Islet precursor cell (in vitro differentiated cells): ENCODE data around the gene RNU6-7.

Experiments
- DNase-seq: peaks from one replicate; pipeline ENCODE4 v3.0.0-alpha.2; 2018

The RNU6-7 gene

GRCh38 chr14:32205984-32206383, 4.1 kb downstream of the RNU6-7 start:
- DNase-seq, result no peak

GRCh38 chr14:32206552-32206951, 4.7 kb downstream of the RNU6-7 start:
- no peak for DNase-seq

- DNase-seq, result no peak
These were observed 6.6 kb downstream of the RNU6-7 start for GRCh38 chr14:32208490-32208889.

GRCh38 chr14:32209471-32209870, 7.6 kb downstream of the RNU6-7 start:
- no peak for DNase-seq

GRCh38 chr14:32211068-32211404, 9.2 kb downstream of the RNU6-7 start:
- no peak for DNase-seq

- no peak for DNase-seq
These were observed 11.0 kb downstream of the RNU6-7 start for GRCh38 chr14:32212833-32213232.

- no peak for DNase-seq
These were observed 15.5 kb downstream of the RNU6-7 start for GRCh38 chr14:32217301-32217700.

GRCh38 chr14:32224737-32225377, 23.0 kb downstream of the RNU6-7 start:
- DNase-seq, result peak; percentile 79

GRCh38 chr14:32225378-32225920, 23.6 kb downstream of the RNU6-7 start:
- DNase-seq, result no peak

GRCh38 chr14:32226056-32226455, 24.2 kb downstream of the RNU6-7 start:
- DNase-seq, result no peak

- DNase-seq, result no peak
These were observed 28.3 kb downstream of the RNU6-7 start for GRCh38 chr14:32230181-32230580.

GRCh38 chr14:32230695-32231280, 28.9 kb downstream of the RNU6-7 start:
- DNase-seq, result no peak

GRCh38 chr14:32232481-32232880, 30.6 kb downstream of the RNU6-7 start:
- DNase-seq, result no peak

GRCh38 chr14:32233260-32233659, 31.4 kb downstream of the RNU6-7 start:
- DNase-seq, result no peak

- DNase-seq, result no peak
These were observed 42.6 kb downstream of the RNU6-7 start for GRCh38 chr14:32244404-32244803.

- DNase-seq, result no peak
These were observed 44.9 kb downstream of the RNU6-7 start for GRCh38 chr14:32246751-32247150.

GRCh38 chr14:32249371-32249770, 47.5 kb downstream of the RNU6-7 start:
- no peak for DNase-seq

GRCh38 chr14:32249780-32250179, 47.9 kb downstream of the RNU6-7 start:
- DNase-seq, result no peak

GRCh38 chr14:32250681-32251080, 48.8 kb downstream of the RNU6-7 start:
- no peak for DNase-seq

GRCh38 chr14:32251530-32251929, 49.7 kb downstream of the RNU6-7 start:
- DNase-seq, result no peak
